ENCODE measurements around the gene PDCD5.

PDCD5 gene

DNA sequence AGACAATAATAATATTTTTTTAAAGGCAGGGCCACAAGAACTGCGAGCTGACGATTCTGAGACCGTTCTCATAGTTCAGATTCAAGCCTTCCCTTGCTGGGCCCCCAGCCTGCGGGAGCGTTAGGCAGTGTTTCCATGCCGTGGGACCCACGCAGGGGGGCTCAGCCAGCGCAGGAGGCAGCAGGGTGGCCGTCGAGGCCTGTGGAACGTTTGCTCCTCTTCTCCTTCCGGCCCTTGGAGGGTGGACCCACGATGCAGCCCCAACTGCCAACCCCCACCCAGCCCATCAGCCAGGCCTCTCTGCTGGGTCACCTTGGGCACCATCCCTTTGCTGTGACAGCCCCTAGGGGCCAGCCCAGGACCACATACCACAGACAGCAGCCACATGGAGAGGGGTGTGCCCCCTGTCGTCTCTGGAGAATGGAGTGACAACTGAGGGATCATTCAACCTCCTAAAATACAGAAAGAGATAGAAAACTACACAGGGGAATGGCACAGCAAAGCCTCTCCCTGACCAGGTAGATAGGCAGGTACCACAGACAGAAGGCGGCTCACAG is 46.8 kb downstream of the PDCD5 start:
- DNase-seq (ENCODE audit: insufficient read length, low spot score) (no peak), FAIRE-seq (no peak)

DNA sequence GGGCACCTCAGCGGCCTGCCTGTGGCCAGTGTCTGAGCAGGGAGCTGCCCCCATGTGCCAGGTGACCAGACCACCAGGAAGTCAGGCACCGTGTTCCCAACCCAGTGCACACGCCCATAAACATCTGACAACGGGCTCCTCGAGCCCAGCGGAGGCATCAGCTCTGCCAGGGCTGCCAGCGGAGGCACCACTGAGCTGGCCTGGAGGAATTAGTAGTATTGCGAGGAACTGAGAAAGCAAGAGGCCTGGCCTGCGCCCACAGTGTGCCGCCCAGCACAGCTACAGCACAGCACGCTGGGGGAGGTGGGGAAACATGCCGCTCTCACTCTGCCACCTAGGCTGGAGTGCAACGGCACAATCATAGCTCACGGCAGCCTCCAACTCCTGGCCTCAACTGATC is 49.3 kb downstream of the PDCD5 start:
- DNase-seq (ENCODE audit: insufficient read length, low spot score) (no peak), FAIRE-seq (no peak)

DNA sequence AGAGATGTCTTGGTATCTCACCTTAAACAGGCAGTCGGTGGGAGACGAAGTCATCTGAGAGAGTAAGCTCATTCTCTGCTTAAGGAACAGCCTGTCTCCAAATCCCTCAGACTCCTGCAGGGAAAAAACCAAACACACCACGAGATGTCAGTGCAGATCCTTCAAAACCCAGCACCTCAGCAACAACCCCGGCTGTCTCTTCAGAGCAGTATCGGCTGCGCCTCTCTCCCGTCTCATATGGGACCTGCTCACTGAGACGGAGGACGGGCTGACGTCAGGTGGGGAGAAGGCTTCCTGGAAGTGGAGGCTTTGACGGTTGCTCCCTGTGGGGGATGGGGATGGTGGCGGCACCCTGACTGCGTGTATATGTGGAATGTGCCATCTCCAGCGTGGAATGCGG is 50.4 kb downstream of the PDCD5 start:
- FAIRE-seq: no peak

More for the DNA sequence above, 50.4 kb downstream of the PDCD5 start:
- no peak for DNase-seq (ENCODE audit: insufficient read length, low spot score)

Data from HTR-8/SVneo (cell line).